GM18909 (cell line): ENCODE measurements around the gene CEP135.
"Not testable (repeated sequence)": the region's sequence is repeated elsewhere in the genome, so short reads cannot be mapped to it uniquely, and the experiment has no call there.

ENCODE experiments used
- ATAC-seq: cut with Tn5 transposase; IDR thresholded peaks from one replicate; pipeline ENCODE4 v1.9.1; 2021; ENCODE audit warnings: mild to moderate bottlenecking; ENCODE audit not compliant: unreplicated experiment, poor library complexity

CEP135 gene

GRCh38 chr4:56066493-56066892, 117.7 kb downstream of the CEP135 start:
- ATAC-seq = no peak

GRCh38 chr4:56067826-56068225, 119.1 kb downstream of the CEP135 start:
- ATAC-seq = no peak

GRCh38 chr4:56072730-56073129, 124.0 kb downstream of the CEP135 start:
- ATAC-seq = not testable (repeated sequence)

- no peak for ATAC-seq
These were observed 128.9 kb downstream of the CEP135 start for GRCh38 chr4:56077676-56078075.

- ATAC-seq = no peak
These were observed 130.1 kb downstream of the CEP135 start for GRCh38 chr4:56078866-56079265.

GRCh38 chr4:56080384-56080783, 131.6 kb downstream of the CEP135 start:
- ATAC-seq = no peak

- no peak for ATAC-seq
These were observed 134.1 kb downstream of the CEP135 start for GRCh38 chr4:56082829-56083228.
